HUES6 (cell line): ENCODE data around the gene EMP2.

Source experiments
- H3K27ac ChIP-seq: 2 replicates; pipeline ENCODE4 v1.7.0; 2013; ENCODE audit warnings: low read depth, mild to moderate bottlenecking, low read length, inconsistent platforms
- H3K27me3 ChIP-seq: 2 replicates; pipeline ENCODE4 v1.6.1; 2013; ENCODE audit warnings: low read length; ENCODE audit not compliant: control insufficient read depth, insufficient read depth
- H3K36me3 ChIP-seq: 2 replicates; pipeline ENCODE4 v1.6.1; 2013; ENCODE audit warnings: low read length; ENCODE audit not compliant: control insufficient read depth, insufficient read depth
- H3K4me1 ChIP-seq: 2 replicates; pipeline ENCODE4 v1.6.1; 2013; ENCODE audit warnings: low read length; ENCODE audit not compliant: control insufficient read depth, insufficient read depth
- H3K4me3 ChIP-seq: 2 replicates; pipeline ENCODE4 v1.5.1; 2013; ENCODE audit warnings: low read depth, low read length
- H3K9ac ChIP-seq: one replicate; pipeline ENCODE4 v1.6.1; 2013; ENCODE audit warnings: mild to moderate bottlenecking, low read length
- H3K9me3 ChIP-seq: 2 replicates; pipeline ENCODE4 v1.6.1; 2013; ENCODE audit warnings: low read depth, low read length; ENCODE audit not compliant: control insufficient read depth, insufficient read depth

The EMP2 gene

DNA sequence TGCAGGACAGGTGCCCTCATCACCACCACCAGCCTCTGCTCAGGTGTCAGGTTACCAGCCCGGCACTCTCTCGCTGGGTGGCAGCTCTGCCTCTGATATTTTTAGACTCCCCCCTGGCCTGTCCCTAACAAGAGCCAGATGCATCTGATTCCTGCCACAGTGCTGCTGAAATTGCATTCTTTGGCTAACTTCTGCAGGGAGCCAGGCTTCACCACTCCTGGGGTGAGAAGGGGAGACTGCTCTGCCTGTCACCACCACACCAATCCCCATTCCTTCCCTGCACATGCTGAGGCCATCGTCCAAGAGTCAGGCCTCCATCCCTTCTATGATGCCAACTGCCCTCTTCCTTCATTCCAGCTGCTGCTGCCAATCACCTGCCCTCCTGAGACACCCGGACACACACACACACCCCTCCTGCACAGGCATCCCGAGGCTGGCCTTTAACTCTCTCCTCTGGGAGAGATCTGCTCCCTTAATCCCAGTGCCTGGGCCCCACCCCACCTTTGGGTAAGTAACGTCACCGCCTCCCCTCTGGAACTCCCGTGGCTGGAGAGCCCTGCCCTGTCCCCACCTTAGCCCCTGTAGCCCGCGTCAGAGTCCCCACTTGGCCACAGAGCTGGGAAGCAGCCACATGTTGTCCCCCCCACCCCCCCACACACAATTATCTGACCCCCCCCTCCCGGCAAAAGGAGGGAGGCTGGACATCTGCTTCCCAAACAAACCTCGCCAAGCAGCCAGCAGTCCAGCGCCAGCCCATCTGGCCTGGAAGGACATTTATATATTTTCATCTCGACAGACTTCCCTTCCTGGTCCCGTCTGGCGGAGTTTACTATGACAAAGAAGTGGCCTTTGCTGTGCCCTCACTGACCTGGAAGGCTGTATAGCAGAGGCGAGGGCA is 2.8 kb downstream of the EMP2 start:
- H3K36me3 ChIP-seq: no peaks in the 10 kb centered on the region
- H3K4me1 ChIP-seq: peaks cover 40% of the 10 kb centered on the region
- H3K9me3 ChIP-seq: no peaks in the 10 kb centered on the region
- 0 out of 2 replicates have a peak, but pooled peaks cover 2% of the 10 kb centered on the region for H3K27me3 ChIP-seq
- H3K4me3 ChIP-seq: no peak overlapping the region
- H3K27ac ChIP-seq: no peak overlapping the region
- no peak overlapping the region for H3K9ac ChIP-seq

DNA sequence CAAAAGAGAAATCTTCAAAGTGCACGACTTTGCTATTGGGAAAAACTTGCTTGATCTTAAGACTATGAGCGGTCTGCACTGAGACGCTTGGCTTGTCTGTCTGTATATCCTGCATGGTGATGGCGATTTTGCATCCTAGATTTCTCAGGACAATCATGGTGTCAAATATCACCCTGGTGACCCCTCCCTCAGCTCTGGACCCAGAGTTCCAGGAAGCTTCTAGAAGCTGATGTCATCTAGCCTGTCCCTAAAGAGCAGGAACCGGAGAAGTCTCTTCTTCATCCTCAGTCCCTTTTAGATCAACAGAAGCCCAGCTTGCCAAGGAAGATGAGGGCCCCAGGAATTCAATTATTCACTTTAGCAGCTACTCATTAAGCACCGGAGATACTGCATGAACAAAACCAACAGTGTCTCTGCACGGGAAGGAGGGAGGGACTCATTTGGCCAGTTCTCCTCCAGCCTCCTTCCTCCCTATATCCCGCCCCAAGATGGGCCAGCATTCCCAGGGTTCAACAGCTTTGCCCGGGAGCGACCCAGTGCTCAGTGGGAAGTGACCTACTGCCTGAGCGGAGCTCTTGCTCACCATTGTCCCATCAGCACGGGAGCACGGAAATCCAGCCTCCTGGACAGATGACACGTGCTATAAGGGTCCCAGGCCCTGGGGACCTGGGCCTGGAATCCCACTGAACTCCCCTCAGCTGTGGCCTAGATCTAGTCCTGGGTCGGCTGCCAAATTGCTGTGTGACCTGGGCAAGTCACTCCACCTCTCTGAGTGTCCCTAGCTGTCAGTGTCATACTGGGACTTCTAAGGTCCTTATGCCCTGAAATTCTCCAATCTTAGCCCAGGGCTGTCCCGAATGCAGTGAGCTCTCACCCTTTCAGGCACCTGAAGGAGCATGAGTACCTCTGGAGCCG is 3.8 kb downstream of the EMP2 start:
- 0 out of 2 replicates have a peak, but pooled peaks cover 2% of the 10 kb centered on the region for H3K27me3 ChIP-seq
- peaks cover 37% of the 10 kb centered on the region for H3K4me1 ChIP-seq
- H3K36me3 ChIP-seq: no peaks in the 10 kb centered on the region
- no peak overlapping the region for H3K9ac ChIP-seq
- H3K27ac ChIP-seq: no peak overlapping the region
- no peaks in the 10 kb centered on the region for H3K9me3 ChIP-seq
- no peak overlapping the region for H3K4me3 ChIP-seq

DNA sequence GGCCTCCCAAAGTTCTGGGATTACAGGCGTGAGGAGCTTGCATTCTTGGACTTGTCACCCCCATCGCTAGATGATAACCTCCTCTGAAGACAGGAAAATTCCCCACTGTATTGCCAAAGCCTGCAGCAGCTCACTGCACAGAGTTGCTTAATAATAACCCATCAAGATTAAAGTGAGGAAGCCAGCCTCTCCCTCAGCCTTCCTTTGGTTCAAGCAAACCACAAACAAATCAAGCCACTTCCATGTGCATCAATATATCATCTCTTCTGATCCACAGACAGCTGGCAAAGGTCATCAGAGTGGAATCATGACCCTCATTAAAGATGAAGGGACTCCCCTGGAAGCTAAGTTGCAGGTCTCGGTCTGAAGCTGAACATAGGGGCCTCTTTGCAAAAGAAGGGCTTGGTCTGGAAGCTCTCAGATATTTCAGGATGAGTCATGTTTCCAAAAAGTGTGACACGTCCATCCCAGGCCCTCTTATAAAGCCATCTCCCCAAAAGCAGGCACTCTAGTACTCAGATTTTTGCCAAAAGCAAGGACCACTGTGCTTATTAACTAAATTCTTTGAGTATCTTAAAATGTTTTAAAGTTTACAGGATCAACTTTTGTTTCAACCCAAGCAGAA is 4.8 kb downstream of the EMP2 start:
- H3K27me3 ChIP-seq: 0 out of 2 replicates have a peak, but pooled peaks cover 2% of the 10 kb centered on the region
- no peak overlapping the region for H3K27ac ChIP-seq
- H3K9me3 ChIP-seq: no peaks in the 10 kb centered on the region
- H3K4me1 ChIP-seq: peaks cover 34% of the 10 kb centered on the region
- H3K4me3 ChIP-seq: no peak overlapping the region
- H3K36me3 ChIP-seq: no peaks in the 10 kb centered on the region
- no peak overlapping the region for H3K9ac ChIP-seq

DNA sequence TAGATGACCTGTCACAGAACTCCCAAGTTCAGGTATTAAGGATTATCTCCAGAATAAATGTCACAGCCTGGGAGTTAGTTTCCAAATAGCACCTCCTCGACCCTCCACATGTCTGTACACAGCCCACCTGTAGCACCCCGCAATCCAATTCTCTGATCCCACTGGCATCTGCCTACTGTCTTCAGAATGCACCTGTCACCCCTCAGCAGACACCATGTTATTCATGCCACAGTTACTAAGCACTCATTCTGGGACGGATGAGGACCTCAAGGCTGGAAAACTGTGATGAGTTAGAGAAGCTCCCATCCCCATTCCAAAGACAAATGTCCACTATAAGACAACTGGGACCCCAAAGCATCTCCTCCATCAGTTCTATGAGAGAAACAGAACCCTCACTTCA is 7.8 kb downstream of the EMP2 start:
- H3K27me3 ChIP-seq: no peaks in the 10 kb centered on the region
- no peak overlapping the region for H3K9ac ChIP-seq
- H3K4me1 ChIP-seq: peaks cover 14% of the 10 kb centered on the region
- no peaks in the 10 kb centered on the region for H3K9me3 ChIP-seq
- no peak overlapping the region for H3K4me3 ChIP-seq
- H3K36me3 ChIP-seq: no peaks in the 10 kb centered on the region
- no peak overlapping the region for H3K27ac ChIP-seq

DNA sequence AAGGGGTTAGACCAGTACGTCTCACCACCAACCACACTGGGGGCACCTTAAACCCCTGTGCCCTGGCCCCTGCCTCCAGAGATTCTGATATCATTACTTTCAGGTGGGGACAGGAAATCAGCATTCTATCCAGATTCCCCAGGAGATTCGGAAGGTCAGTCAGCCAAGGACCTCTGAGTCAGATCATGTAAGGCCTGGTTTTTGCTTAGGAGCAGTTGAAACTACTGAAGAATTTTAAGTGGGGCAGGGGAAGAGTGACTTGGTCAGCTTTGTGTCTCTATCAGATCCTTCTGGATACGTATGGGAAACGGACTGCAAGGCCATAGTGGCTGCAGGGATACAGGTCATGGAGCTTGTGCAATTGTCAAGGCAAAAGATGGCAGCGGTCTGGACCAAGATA is 9.0 kb downstream of the EMP2 start:
- H3K27me3 ChIP-seq: no peaks in the 10 kb centered on the region
- H3K9me3 ChIP-seq: no peaks in the 10 kb centered on the region
- H3K36me3 ChIP-seq: no peaks in the 10 kb centered on the region
- no peak overlapping the region for H3K9ac ChIP-seq
- 0 out of 2 replicates have a peak, but pooled peaks cover 2% of the 10 kb centered on the region for H3K4me1 ChIP-seq
- H3K4me3 ChIP-seq: no peak overlapping the region
- H3K27ac ChIP-seq: no peak overlapping the region

DNA sequence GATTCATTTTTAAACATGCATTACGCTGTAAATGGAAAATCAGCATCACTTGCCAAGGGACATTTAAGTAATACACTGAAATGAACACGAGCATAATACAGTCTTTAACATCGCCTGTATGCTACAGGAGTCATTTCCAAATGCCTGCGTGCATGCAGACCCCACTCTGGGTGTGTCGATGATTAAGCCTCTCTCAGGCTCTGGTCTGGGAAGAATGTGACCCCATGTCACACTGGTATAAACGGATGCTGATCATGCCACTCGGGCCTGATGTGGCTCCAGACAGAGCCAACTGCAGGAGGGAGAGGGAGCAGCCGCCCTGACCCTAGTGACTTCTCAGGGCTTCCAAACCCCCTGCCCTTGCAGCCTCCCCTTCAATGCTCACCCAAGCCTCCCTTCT is 10.8 kb downstream of the EMP2 start:
- Histone ChIP-seq H3K9me3 (no peaks in the 10 kb centered on the region; the same call in 1 of the 2 replicates), H3K27ac (no peak overlapping the region), H3K27me3 (no peaks in the 10 kb centered on the region), H3K36me3 (no peaks in the 10 kb centered on the region), H3K4me3 (no peak overlapping the region), H3K9ac (no peak overlapping the region), H3K4me1 (no peaks in the 10 kb centered on the region)

DNA sequence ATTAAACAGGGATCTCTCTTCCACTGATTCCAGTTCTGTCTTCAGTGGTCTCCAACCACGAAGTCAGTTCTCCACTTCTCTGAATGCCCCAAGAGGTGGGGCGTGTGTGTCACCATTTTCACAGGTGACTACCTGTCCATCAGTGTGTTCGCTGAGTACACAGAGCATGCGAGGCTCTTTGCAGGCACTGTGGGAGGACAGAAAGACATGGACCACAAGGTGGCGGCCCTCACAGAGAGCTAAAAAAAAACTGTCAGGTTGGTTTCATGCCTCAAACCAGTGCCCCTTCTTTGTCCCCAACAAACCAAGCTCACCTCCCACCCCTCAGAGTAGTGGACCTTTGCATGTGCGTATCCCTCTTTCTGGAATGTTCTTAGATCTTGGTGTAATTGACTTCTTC is 13.8 kb downstream of the EMP2 start:
- Histone ChIP-seq H3K9ac (no peak overlapping the region), H3K36me3 (0 out of 2 replicates have a peak, but pooled peaks cover 3% of the 10 kb centered on the region), H3K9me3 (peaks cover 11% of the 10 kb centered on the region), H3K4me1 (no peaks in the 10 kb centered on the region), H3K27me3 (no peaks in the 10 kb centered on the region), H3K4me3 (no peak overlapping the region), H3K27ac (no peak overlapping the region)

DNA sequence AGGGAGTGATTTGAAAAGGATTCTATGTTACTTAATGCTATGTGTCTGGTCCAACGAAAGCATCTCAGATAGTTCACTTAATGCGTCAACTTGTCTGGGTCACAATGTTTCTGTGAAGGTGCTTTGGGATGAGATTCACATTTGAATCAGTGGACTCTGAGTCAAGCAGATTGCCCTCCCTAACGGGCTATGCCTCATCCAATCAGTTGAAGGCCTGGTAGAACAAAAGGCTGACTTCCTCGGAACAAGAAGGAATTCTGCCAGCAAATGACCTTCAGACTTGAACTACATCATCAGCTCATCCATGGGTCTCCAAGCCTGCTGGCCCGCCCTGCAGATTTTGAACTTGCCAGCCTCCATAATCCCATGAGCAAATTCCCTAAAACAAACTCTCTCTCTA is 15.2 kb downstream of the EMP2 start:
- no peak overlapping the region for H3K27ac ChIP-seq
- H3K36me3 ChIP-seq: 0 out of 2 replicates have a peak, but pooled peaks cover 3% of the 10 kb centered on the region
- no peak overlapping the region for H3K9ac ChIP-seq
- H3K27me3 ChIP-seq: no peaks in the 10 kb centered on the region
- H3K4me3 ChIP-seq: no peak overlapping the region
- H3K4me1 ChIP-seq: no peaks in the 10 kb centered on the region
- H3K9me3 ChIP-seq: peaks cover 15% of the 10 kb centered on the region

DNA sequence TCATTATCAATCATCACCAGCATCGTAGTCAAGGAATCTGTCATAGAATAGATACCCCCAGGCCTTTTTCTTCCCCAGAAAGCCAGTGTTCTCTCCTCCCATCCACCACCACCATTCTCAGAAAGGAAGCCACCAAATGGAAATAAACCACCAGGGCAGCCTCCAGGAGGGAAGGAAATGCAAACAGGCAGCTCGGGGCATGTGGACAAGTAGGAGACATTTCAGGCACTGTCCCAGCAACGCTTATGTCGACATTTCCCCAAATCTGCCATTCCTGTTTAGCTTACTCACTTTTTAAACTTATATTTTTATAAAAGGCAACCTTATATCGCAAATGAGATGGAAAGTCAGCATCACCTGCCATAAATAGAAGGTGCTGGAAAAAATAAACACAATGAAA is 15.8 kb downstream of the EMP2 start:
- Histone ChIP-seq H3K27me3 (no peaks in the 10 kb centered on the region), H3K4me1 (no peaks in the 10 kb centered on the region), H3K4me3 (no peak overlapping the region), H3K9me3 (peaks cover 15% of the 10 kb centered on the region), H3K27ac (no peak overlapping the region), H3K36me3 (0 out of 2 replicates have a peak, but pooled peaks cover 3% of the 10 kb centered on the region), H3K9ac (no peak overlapping the region)

DNA sequence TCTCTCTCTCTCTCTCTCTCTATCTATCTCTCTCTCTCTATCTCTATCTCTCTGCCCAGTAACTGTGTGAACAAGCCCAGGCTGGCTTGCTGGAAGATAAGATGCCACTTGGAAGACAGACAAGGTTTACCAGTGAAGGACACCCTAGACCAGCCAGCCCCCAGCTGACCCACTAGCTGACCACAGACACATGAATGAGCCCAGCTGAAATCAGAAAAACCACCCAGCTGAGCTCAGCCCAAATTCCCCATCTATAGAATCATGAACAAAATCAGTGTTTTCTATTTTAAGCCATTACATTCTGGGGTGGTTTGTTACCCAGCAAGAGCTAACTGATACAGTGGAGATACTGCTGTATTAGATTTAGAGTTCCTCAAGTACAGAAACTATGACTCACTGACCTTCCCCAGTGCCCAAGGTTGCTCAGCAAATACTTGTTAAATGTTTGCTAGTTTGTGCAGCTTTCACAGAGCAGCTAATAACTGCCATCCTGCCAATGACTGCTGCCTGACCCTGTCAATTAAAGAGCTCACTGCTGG is 18.0 kb downstream of the EMP2 start:
- Histone ChIP-seq H3K27ac (no peak overlapping the region), H3K36me3 (0 out of 2 replicates have a peak, but pooled peaks cover 3% of the 10 kb centered on the region), H3K9me3 (peaks cover 15% of the 10 kb centered on the region), H3K9ac (no peak overlapping the region), H3K27me3 (no peaks in the 10 kb centered on the region), H3K4me3 (no peak overlapping the region), H3K4me1 (no peaks in the 10 kb centered on the region)
